HepG2 (cell line): ENCODE data around the gene NACC2. TPM values are rescaled to one million over a fixed set of nuclear protein-coding genes. Genes with fewer than 3 reads are reported as not detected.
A peak's percentile ranks its signal among the peaks of the same experiment; 100 is the strongest.

Experiments used
- CEBPB ChIP-seq: IDR thresholded peaks from 2 replicates; pipeline ENCODE4 v1.6.1; 2011; ENCODE audit warnings: low read depth, low read length, improper control_type of control experiment, borderline replicate concordance
- KDM3A ChIP-seq: IDR thresholded peaks from 2 replicates; pipeline ENCODE4 v1.6.1; 2018; ENCODE audit warnings: low read depth, missing compliant biosample characterization
- NFE2L1 ChIP-seq: sonication (generic); formaldehyde crosslinking; IDR thresholded peaks from 2 replicates; pipeline ENCODE4 v1.4.0; 2020; ENCODE audit warnings: missing genetic modification reagents, mild to moderate bottlenecking, borderline replicate concordance
- SCMH1 ChIP-seq: sonication (generic); formaldehyde crosslinking; IDR thresholded peaks from 2 replicates; pipeline ENCODE4 v1.9.0; 2021; ENCODE audit warnings: missing genetic modification reagents, mild to moderate bottlenecking, borderline replicate concordance
- SSRP1 ChIP-seq: IDR thresholded peaks from 2 replicates; pipeline ENCODE4 v1.6.1; 2016; ENCODE audit warnings: control low read depth
- U2AF1 ChIP-seq: fragments of 200-400 bp; formaldehyde crosslinking; optimal IDR thresholded peaks from 2 replicates; pipeline ENCODE3; 2017; ENCODE audit warnings: mild to moderate bottlenecking, low read depth, low read length
- ZNF337 ChIP-seq: sonication (generic); formaldehyde crosslinking; IDR thresholded peaks from 2 replicates; pipeline ENCODE4 v1.5.1; 2020; ENCODE audit warnings: missing genetic modification reagents, low read depth, mild to moderate bottlenecking, borderline replicate concordance
- ZNF501 ChIP-seq: sonication (generic); formaldehyde crosslinking; IDR thresholded peaks from 2 replicates; pipeline ENCODE4 v1.5.1; 2020; ENCODE audit warnings: mild to moderate bottlenecking, moderate library complexity, missing genetic modification reagents
- ZNF569 ChIP-seq: sonication (generic); formaldehyde crosslinking; IDR thresholded peaks from 2 replicates; pipeline ENCODE4 v1.5.0; 2020; ENCODE audit warnings: mild to moderate bottlenecking, missing genetic modification reagents, moderate library complexity, borderline replicate concordance
- ZNF782 ChIP-seq: sonication (generic); formaldehyde crosslinking; IDR thresholded peaks from 2 replicates; pipeline ENCODE4 v1.4.0; 2020; ENCODE audit warnings: missing genetic modification reagents, mild to moderate bottlenecking, borderline replicate concordance
- polyA plus RNA-seq, 8 experiments: library from polyadenylated mRNA; depleted of rRNA in 3 of 8; stranded (reverse) in 7 of 8; unstranded in 1 of 8; fragments of >200 nt; fragmentation: Illumina TruSeq in 4 of 8; extraction: Trizol in 4 of 8; gene quantifications; 2 replicates each; pipeline versions ENCODE4 v1.2.1 to v1.2.3, GENCODE V29; 2011 to 2016; ENCODE audit warnings: low read depth in 4 of 8, missing spikeins in 1 of 8, mixed read lengths in 1 of 8; ENCODE audit not compliant: insufficient read depth in 1 of 8
- total RNA-seq, 5 experiments: library from RNA; depleted of rRNA; stranded (reverse); fragments of >200 nt; fragmentation: Illumina TruSeq; extraction: Trizol; gene quantifications; 2 replicates each; pipeline ENCODE4 v1.2.3, GENCODE V29; 2016; ENCODE audit warnings: low read depth in 1 of 5
- TF ChIP-seq, protein P1 (sequence below): sonication (generic); formaldehyde crosslinking; conservative IDR thresholded peaks from 2 replicates; pipeline ENCODE4 v1.4.0; 2020; ENCODE audit warnings: missing genetic modification reagents
- TF ChIP-seq, protein P2 (sequence below): fragments of 450-650 bp; IDR thresholded peaks from 2 replicates; pipeline ENCODE4 v1.6.1; 2016
- TF ChIP-seq, protein P3 (sequence below): sonication (generic); formaldehyde crosslinking; IDR thresholded peaks from 2 replicates; pipeline ENCODE4 v1.4.0; 2020; ENCODE audit warnings: missing genetic modification reagents
- TF ChIP-seq, protein P4 (sequence below): sonication (generic); formaldehyde crosslinking; IDR thresholded peaks from 2 replicates; pipeline ENCODE4 v1.5.0; 2020; ENCODE audit warnings: missing genetic modification reagents
- TF ChIP-seq, protein P5 (sequence below): sonication (generic); formaldehyde crosslinking; IDR thresholded peaks from 2 replicates; pipeline ENCODE4 v1.4.0; 2020; ENCODE audit warnings: mild to moderate bottlenecking, missing genetic modification reagents
- TF ChIP-seq, protein P6 (sequence below): IDR thresholded peaks from 2 replicates; pipeline ENCODE4 v1.6.1; 2016; ENCODE audit warnings: missing compliant biosample characterization, missing genetic modification reagents, borderline replicate concordance

NACC2 gene
- total and polyA plus RNA-seq, 2 of the 13 experiments (the other 11 are each of a cell fraction or from before 2014, with no cell fraction given) = 5.9 to 12.3 TPM

DNA sequence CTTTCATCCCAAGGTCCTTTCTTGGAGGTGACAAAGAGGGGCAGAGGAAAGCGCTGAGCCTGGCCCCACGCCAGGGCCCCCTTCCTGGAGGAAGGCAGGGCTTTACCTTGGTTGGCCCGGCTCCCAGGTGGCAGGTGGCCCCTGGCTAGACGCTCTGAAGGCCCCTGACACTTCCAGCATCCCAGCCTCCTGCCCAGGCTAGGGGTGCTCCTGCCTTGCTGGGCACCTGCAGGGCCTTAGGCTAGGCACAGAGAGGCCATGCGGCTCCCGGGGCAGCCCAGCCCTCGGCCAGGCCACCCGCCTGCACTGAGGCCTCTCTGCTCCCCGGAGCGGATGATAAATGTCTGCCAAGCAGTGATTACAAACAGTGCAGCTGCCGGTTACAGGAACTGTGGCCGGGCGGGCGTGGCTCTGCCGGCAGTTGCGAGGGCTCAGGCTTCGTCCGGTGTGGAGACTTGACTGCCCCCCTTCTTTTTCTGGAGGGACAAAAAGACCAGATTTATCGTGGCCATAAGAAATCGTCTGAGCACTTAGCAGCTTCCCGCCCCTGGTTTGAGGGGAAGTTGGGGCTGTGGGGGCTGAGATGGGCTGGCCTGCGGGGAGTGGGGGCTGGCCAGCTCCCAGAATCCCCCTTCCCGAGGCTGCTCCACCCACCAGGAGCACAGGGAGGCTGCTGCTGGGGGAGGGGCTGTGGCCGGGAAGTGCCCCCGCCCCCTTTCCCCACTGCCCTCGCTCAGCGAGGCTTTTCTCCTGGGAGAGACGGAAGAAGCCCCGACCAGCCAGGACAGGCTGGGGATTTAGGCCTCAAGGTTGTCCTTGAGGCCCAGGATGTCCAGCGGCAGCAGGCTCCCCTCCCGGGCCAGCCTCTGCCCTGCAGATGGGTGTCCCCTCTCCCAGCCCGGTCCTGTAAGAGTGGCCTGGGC is 102.3 kb downstream of the NACC2 start (continued):
- TF ChIP-seq, protein P1, sequence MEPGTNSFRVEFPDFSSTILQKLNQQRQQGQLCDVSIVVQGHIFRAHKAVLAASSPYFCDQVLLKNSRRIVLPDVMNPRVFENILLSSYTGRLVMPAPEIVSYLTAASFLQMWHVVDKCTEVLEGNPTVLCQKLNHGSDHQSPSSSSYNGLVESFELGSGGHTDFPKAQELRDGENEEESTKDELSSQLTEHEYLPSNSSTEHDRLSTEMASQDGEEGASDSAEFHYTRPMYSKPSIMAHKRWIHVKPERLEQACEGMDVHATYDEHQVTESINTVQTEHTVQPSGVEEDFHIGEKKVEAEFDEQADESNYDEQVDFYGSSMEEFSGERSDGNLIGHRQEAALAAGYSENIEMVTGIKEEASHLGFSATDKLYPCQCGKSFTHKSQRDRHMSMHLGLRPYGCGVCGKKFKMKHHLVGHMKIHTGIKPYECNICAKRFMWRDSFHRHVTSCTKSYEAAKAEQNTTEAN (CRISPR knock-in tag) = no peak; the same call in 1 of the 2 replicates
- TF ChIP-seq U2AF1 (no peak), SCMH1 (CRISPR knock-in tag) (no peak), CEBPB (no peak), KDM3A (CRISPR knock-in tag) (0 out of 2 replicates have a peak, but pooled peaks have one; percentile 65), ZNF782 (CRISPR knock-in tag) (0 out of 2 replicates have a peak, but pooled peaks have one; percentile 60), ZNF501 (CRISPR knock-in tag) (peak; percentile 87), ZNF337 (CRISPR knock-in tag) (no peak), SSRP1 (no peak), ZNF569 (CRISPR knock-in tag) (no peak), NFE2L1 (CRISPR knock-in tag) (no peak)
- TF ChIP-seq, protein P2, sequence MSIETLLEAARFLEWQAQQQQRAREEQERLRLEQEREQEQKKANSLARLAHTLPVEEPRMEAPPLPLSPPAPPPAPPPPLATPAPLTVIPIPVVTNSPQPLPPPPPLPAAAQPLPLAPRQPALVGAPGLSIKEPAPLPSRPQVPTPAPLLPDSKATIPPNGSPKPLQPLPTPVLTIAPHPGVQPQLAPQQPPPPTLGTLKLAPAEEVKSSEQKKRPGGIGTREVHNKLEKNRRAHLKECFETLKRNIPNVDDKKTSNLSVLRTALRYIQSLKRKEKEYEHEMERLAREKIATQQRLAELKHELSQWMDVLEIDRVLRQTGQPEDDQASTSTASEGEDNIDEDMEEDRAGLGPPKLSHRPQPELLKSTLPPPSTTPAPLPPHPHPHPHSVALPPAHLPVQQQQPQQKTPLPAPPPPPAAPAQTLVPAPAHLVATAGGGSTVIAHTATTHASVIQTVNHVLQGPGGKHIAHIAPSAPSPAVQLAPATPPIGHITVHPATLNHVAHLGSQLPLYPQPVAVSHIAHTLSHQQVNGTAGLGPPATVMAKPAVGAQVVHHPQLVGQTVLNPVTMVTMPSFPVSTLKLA = no peak
- TF ChIP-seq, protein P3, sequence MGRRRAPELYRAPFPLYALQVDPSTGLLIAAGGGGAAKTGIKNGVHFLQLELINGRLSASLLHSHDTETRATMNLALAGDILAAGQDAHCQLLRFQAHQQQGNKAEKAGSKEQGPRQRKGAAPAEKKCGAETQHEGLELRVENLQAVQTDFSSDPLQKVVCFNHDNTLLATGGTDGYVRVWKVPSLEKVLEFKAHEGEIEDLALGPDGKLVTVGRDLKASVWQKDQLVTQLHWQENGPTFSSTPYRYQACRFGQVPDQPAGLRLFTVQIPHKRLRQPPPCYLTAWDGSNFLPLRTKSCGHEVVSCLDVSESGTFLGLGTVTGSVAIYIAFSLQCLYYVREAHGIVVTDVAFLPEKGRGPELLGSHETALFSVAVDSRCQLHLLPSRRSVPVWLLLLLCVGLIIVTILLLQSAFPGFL (CRISPR knock-in tag) = no peak
- TF ChIP-seq, protein P4, sequence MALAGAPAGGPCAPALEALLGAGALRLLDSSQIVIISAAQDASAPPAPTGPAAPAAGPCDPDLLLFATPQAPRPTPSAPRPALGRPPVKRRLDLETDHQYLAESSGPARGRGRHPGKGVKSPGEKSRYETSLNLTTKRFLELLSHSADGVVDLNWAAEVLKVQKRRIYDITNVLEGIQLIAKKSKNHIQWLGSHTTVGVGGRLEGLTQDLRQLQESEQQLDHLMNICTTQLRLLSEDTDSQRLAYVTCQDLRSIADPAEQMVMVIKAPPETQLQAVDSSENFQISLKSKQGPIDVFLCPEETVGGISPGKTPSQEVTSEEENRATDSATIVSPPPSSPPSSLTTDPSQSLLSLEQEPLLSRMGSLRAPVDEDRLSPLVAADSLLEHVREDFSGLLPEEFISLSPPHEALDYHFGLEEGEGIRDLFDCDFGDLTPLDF (CRISPR knock-in tag) = no peak
- TF ChIP-seq, protein P5, sequence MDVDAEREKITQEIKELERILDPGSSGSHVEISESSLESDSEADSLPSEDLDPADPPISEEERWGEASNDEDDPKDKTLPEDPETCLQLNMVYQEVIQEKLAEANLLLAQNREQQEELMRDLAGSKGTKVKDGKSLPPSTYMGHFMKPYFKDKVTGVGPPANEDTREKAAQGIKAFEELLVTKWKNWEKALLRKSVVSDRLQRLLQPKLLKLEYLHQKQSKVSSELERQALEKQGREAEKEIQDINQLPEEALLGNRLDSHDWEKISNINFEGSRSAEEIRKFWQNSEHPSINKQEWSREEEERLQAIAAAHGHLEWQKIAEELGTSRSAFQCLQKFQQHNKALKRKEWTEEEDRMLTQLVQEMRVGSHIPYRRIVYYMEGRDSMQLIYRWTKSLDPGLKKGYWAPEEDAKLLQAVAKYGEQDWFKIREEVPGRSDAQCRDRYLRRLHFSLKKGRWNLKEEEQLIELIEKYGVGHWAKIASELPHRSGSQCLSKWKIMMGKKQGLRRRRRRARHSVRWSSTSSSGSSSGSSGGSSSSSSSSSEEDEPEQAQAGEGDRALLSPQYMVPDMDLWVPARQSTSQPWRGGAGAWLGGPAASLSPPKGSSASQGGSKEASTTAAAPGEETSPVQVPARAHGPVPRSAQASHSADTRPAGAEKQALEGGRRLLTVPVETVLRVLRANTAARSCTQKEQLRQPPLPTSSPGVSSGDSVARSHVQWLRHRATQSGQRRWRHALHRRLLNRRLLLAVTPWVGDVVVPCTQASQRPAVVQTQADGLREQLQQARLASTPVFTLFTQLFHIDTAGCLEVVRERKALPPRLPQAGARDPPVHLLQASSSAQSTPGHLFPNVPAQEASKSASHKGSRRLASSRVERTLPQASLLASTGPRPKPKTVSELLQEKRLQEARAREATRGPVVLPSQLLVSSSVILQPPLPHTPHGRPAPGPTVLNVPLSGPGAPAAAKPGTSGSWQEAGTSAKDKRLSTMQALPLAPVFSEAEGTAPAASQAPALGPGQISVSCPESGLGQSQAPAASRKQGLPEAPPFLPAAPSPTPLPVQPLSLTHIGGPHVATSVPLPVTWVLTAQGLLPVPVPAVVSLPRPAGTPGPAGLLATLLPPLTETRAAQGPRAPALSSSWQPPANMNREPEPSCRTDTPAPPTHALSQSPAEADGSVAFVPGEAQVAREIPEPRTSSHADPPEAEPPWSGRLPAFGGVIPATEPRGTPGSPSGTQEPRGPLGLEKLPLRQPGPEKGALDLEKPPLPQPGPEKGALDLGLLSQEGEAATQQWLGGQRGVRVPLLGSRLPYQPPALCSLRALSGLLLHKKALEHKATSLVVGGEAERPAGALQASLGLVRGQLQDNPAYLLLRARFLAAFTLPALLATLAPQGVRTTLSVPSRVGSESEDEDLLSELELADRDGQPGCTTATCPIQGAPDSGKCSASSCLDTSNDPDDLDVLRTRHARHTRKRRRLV (CRISPR knock-in tag) = peak; percentile 75; the same call in 1 of the 2 replicates
- TF ChIP-seq, protein P6, sequence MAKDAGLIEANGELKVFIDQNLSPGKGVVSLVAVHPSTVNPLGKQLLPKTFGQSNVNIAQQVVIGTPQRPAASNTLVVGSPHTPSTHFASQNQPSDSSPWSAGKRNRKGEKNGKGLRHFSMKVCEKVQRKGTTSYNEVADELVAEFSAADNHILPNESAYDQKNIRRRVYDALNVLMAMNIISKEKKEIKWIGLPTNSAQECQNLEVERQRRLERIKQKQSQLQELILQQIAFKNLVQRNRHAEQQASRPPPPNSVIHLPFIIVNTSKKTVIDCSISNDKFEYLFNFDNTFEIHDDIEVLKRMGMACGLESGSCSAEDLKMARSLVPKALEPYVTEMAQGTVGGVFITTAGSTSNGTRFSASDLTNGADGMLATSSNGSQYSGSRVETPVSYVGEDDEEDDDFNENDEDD (CRISPR knock-in tag) = no peak; the same call in 1 of the 2 replicates
